HG02571 (cell line): ENCODE data around the gene MUC6.
"Not testable (repeated sequence)": the region's sequence is repeated elsewhere in the genome, so short reads cannot be mapped to it uniquely, and the experiment has no call there.

Experiments
- ATAC-seq: cut with Tn5 transposase; IDR thresholded peaks from one replicate; pipeline ENCODE4 v1.9.1; 2021; ENCODE audit warnings: mild to moderate bottlenecking, moderate library complexity; ENCODE audit not compliant: unreplicated experiment

The MUC6 gene

GRCh38 chr11:1025410-1026162 is 10.9 kb downstream of the MUC6 start:
- no peak for ATAC-seq

DNA sequence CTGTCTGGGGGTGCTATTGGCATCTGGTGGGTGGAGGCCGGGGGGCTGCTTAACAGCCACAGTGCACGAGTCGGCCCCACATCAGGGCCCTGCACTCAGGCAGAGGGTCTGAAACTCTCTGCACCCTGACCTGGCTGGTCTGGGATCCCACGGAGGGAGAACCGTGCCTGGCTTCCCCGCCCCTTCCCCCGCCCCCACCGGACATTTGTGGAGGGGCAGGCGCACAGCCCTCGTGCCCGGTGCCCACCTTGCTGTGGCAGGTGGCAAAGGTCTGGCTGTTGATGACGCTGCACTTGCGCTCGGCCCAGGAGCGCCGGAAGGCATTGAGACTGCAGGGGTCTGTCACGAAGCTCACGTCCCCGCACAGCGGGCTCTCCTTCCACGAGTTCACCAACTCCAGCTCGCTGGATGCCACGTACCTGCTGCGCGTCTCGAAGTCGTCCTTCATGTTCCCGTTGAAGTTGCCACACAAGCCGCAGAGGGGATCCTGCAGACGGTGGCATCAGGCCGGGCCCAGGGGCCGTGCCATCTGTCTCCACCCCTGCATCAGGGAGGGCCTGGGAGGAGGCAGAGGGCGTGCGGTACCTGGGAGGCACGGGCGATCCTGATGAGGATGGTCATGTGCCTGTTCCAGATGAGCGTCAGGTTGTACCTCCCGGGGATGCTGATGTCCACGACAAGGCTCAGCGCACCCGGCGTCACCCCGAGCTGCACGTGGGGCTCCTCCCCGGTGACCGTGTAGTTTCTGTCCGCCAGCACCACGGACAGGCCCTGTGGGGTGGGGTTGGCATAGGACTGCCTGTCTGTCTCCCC is 11.7 kb downstream of the MUC6 start:
- no peak for ATAC-seq

- no peak for ATAC-seq
Observed at GRCh38 chr11:1023811-1024596, 12.5 kb downstream of the MUC6 start.

- no peak for ATAC-seq
Observed at GRCh38 chr11:1022908-1023810, 13.4 kb downstream of the MUC6 start.

DNA sequence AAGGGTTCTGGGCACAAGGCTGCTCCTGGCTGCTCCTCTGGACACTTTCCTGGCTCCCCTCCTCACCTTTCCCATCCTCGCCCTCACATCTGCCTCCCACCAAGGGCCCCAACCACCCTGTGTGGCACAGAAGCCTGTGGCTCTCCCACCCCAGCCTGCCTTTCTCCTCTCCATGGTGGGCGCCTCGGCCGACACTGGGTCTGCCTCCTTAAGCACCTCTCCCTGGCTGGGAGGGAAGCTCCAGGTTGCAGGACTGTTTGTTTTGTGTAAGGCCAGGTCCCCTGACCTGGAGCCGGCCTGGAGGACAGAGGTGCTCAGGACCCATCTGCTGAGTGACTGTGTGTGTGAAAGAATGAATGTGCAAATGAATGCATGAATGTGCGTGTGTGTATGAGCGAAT is 14.1 kb downstream of the MUC6 start:
- no peak for ATAC-seq

GRCh38 chr11:1020211-1020905 is 16.2 kb downstream of the MUC6 start:
- ATAC-seq, result no peak

- ATAC-seq, result no peak
Observed at GRCh38 chr11:1019321-1019910, 17.1 kb downstream of the MUC6 start.

- ATAC-seq, result no peak
Observed at GRCh38 chr11:1018091-1018490, 18.4 kb downstream of the MUC6 start.

GRCh38 chr11:1017269-1018005 is 19.1 kb downstream of the MUC6 start:
- no peak for ATAC-seq

GRCh38 chr11:1016610-1017126 is 19.9 kb downstream of the MUC6 start:
- ATAC-seq, result not testable (repeated sequence)

DNA sequence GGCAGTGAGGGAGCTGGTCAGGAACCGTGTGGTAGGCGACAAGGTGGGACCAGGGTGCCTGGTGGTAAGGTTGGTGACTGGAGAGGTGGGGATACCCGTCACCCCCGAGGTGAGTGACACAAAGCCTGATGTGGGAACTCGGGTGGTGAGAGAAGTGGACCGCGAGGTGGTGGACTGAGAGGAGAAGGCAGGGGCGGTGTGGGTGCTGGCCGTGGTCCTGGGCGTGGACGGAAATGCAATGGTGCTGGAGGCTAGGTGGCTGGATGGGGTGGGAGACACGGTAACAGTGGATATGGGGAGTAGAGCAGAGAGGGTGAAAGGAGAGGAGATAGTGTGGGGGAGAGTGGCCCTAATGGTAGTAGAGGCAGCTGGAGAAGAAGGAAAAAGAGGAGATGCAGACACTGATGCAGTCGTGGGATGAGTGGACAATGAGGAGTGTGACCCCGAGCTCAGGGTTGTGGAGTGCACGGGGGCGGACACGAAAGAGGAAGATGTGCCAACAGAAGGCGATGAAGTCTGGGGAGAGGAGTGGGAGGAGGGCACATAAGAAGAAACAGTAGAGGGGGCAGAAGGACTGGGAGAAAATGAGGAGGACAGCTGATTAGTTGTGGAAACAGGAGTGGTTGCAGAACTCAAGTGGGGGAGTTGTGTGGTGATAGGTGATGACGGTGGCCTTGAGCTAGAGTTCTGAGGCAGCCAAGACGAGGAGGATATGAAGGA is 20.5 kb downstream of the MUC6 start:
- ATAC-seq, result no peak

- no peak for ATAC-seq
Observed at GRCh38 chr11:1015064-1015463, 21.5 kb downstream of the MUC6 start.

GRCh38 chr11:1014276-1014675 is 22.2 kb downstream of the MUC6 start:
- ATAC-seq, result no peak

DNA sequence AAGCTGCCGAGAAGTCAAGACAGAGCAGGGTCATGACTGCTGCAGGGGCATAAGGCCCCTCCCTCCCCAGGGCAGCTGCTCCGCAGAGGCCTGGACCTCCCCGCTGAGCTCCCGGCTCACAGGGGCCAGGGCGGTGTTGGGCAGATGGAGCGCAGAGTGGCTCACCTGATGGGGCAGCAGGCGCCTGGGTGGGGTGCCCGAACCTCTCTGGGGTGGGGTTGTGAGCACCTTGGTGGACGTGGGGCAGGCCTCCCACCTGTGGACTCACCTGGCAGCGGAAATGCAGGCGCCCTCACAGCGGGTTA is 22.9 kb downstream of the MUC6 start:
- ATAC-seq, result no peak

DNA sequence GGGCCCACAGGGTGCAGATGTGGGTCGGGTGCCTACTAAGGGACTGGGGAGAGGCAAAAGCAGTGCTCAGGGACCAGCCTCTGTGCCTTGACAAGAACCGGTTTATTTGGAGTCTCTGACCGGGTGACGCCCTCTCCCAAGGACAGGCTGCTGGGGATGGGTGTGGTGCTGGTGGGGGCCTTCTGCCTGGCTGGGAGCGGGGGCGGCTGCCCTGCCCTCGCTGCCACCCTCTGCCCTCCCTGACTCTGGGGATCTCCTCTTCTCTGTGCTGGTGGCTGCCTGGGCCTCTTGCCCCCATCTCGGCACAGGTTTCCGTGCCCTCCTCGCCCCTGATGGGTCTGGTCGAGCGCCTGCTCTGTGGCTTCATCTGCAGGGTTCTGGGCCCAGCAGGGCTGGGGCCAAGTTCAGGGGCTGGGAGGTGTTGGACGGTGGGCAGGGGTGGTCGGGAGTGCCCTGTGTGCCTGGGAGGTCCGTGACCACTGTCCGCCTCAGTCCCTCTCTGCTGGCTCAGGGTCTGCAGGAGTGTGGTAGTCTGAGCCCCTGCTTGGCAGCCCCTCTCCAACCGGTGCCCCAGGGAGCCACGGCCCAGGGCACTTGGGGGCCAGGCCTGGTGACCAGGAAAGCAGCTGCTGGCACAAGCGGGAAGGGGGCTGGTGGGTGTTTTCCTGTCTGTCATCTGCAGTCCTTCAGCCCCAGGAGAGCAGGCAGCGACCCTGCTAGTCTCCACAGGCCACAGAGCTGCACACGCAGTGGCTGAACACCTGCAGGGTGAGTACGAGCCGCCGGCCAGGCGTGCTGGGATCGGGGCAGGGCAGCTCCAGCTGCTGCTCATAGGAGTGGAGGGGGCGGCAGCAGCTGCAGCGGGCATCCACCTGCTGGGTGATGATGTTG is 23.5 kb downstream of the MUC6 start:
- no peak for ATAC-seq

DNA sequence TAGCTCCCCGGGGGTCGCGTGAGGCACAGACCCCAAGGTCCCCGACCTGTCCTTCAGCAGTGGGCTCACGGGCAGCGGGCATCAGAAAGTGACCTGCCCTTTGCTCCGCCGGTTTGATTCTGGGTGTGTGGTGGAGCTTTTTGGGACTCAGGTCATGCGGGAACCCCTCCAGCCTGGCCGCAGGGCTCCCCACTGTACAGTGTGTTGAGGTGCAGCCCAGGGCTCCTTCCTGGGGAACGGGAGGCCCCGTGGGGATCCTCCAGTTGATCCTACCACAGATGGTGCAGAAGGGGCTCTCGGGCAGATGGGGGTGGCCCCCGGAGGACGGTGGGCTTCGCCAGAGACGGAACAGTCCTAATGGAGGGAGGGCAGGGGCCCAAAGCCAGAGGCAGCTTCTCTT is 24.2 kb downstream of the MUC6 start:
- ATAC-seq, result no peak

DNA sequence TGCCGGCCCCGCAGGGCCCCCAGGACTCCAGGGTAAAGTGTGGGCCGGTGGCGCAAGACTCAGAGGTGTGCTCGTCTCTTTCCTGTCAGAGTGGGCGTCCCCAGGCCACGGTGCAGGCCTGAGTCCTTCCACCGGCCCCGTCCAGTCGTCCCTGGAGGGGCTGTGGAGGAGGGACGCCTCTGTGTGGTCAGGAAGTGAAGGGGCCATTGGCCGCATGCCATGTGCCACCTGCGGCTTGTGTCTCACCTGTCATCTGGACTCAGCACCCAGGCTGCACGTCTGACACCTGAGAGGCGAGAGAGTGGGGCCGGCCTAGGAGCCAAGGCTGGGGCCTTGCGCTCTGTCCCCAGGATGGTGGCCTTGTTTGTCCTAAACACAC is 25.2 kb downstream of the MUC6 start:
- ATAC-seq, result no peak
